Right atrium auricular region (tissue), 2 donors: ENCODE results near the gene KDM2B. TPM values are rescaled to one million over a fixed set of nuclear protein-coding genes. Genes with fewer than 3 reads are reported as not detected.

ENCODE experiments used
- DNase-seq: peaks from one replicate; pipeline ENCODE4 v3.0.0-alpha.2; 2019; ENCODE audit warnings: low spot score
- H3K27ac ChIP-seq, 2 donors: fragments of 200-600 bp; sonication (generic); 1 replicate in 1 of 2; 2 replicates in 1 of 2; pipeline ENCODE4 v1.5.1; 2016 to 2019
- H3K27me3 ChIP-seq, 2 donors: fragments of 200-600 bp; sonication (generic); one replicate each; pipeline versions ENCODE4 v1.5.1 to v1.6.0; 2017 to 2019
- H3K36me3 ChIP-seq: fragments of 200-600 bp; sonication (generic); one replicate; pipeline ENCODE4 v1.5.1; 2016
- H3K4me1 ChIP-seq, 2 donors: fragments of 200-600 bp; sonication (generic); one replicate each; pipeline versions ENCODE4 v1.5.1 to v1.6.0; 2017 to 2019
- H3K4me3 ChIP-seq, 2 donors: fragments of 200-600 bp; sonication (generic); 1 replicate in 1 of 2; 2 replicates in 1 of 2; pipeline ENCODE4 v1.5.1; 2017 to 2019; ENCODE audit warnings: mild to moderate bottlenecking in 1 of 2, moderate library complexity in 1 of 2
- H3K9me3 ChIP-seq, 2 donors: fragments of 200-600 bp; sonication (generic); one replicate each; pipeline ENCODE4 v1.5.1; 2019
- CTCF ChIP-seq, 2 donors: fragments of 200-600 bp; sonication (generic); IDR thresholded peaks; one replicate each; pipeline ENCODE4 v1.5.1; 2019; ENCODE audit warnings: antibody characterized with exemption in 2 of 2
- total RNA-seq, 2 donors: library from RNA; depleted of rRNA; stranded (reverse); fragments of >200 nt; gene quantifications; one replicate each; pipeline ENCODE4 v1.1.0, GENCODE V29; 2016

The KDM2B gene
- total RNA-seq, 2 donors from 2014 or later, result 9.5 to 10.8 TPM

GRCh38 chr12:121420109-121420508 lies 160.7 kb downstream of the KDM2B start:
- TF ChIP-seq CTCF (IDR thresholded peaks at IDR 0.05), result no peak
- peaks cover 0 to 13% of the 10 kb centered on the region in 2 donors for H3K4me1 ChIP-seq
- H3K36me3 ChIP-seq, result peaks cover 50% of the 10 kb centered on the region
- H3K27me3 ChIP-seq, result no peaks in the 10 kb centered on the region
- DNase-seq, result no peak
- H3K9me3 ChIP-seq, result no peaks in the 10 kb centered on the region
- no peak overlapping the region for H3K4me3 ChIP-seq
- H3K27ac ChIP-seq, result no peak overlapping the region

- TF ChIP-seq CTCF (IDR thresholded peaks at IDR 0.05), result no peak
- Histone ChIP-seq H3K27ac (peak overlapping the region in 1 of 2 donors; percentile 24), H3K36me3 (peaks cover 52% of the 10 kb centered on the region), H3K27me3 (no peaks in the 10 kb centered on the region), H3K9me3 (no peaks in the 10 kb centered on the region), H3K4me3 (no peak overlapping the region), H3K4me1 (peaks cover 0 to 6% of the 10 kb centered on the region in 2 donors)
- no peak for DNase-seq
Measured at GRCh38 chr12:121417847-121418246, 163.0 kb downstream of the KDM2B start.

GRCh38 chr12:121413917-121414316 lies 166.9 kb downstream of the KDM2B start:
- no peak for DNase-seq
- no peak for TF ChIP-seq CTCF (IDR thresholded peaks at IDR 0.05)
- no peaks in the 10 kb centered on the region for H3K9me3 ChIP-seq
- peaks cover 0 to 6% of the 10 kb centered on the region in 2 donors for H3K4me1 ChIP-seq
- H3K27me3 ChIP-seq, result no peaks in the 10 kb centered on the region
- H3K36me3 ChIP-seq, result peaks cover 26% of the 10 kb centered on the region
- H3K4me3 ChIP-seq, result no peak overlapping the region
- H3K27ac ChIP-seq, result no peak overlapping the region

GRCh38 chr12:121405211-121405610 lies 175.6 kb downstream of the KDM2B start:
- no peak for TF ChIP-seq CTCF (IDR thresholded peaks at IDR 0.05)
- Histone ChIP-seq H3K4me1 (peaks cover 0 to 21% of the 10 kb centered on the region in 2 donors), H3K27me3 (no peaks in the 10 kb centered on the region), H3K36me3 (peaks cover 7% of the 10 kb centered on the region), H3K27ac (no peak overlapping the region), H3K9me3 (no peaks in the 10 kb centered on the region), H3K4me3 (no peak overlapping the region)
- DNase-seq, result no peak

DNA sequence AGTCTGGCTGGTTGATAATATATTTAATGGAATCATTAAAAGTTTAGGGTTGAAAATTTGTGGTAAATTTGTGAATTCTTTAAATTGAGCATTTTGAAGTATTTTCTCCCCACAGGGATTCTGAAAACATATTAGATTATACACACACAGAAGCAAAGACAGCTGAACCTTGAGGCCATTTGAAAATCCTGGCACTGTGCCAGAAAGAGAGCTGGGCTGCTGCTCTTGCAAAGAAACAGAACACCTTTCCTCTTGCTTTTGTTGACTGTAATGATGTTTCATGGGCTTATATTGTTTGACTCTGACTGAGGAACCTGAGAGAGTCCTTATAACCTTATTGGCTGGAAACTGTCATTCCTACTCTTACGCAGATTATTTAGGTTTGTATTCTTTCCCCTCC lies 176.1 kb downstream of the KDM2B start:
- no peaks in the 10 kb centered on the region for H3K27me3 ChIP-seq
- peaks cover 7% of the 10 kb centered on the region for H3K36me3 ChIP-seq
- H3K4me3 ChIP-seq, result no peak overlapping the region
- TF ChIP-seq CTCF (IDR thresholded peaks at IDR 0.05), result no peak
- H3K9me3 ChIP-seq, result no peaks in the 10 kb centered on the region
- DNase-seq, result no peak
- H3K4me1 ChIP-seq, result peaks cover 0 to 21% of the 10 kb centered on the region in 2 donors
- H3K27ac ChIP-seq, result no peak overlapping the region

DNA sequence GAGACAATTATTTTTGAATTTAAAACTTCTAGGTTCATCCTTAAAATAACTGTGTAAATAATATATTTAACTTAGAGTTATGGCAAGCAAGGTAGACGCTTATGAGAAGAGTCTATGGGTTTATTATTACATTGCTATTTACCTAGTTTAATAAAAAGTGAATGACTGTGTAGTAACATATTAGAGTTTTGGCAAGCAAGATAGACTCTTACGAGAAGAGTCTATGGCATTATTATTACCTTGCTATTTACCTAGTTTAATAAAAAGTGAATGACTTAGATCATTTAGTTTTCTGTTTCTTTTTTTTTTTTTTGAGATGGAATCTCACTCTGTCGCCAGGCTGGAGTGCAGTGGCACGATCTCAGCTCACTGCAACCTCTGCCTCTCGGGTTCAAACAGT lies 177.1 kb downstream of the KDM2B start:
- peaks cover 7% of the 10 kb centered on the region for H3K36me3 ChIP-seq
- no peak for TF ChIP-seq CTCF (IDR thresholded peaks at IDR 0.05)
- no peak overlapping the region for H3K4me3 ChIP-seq
- H3K27ac ChIP-seq, result no peak overlapping the region
- H3K4me1 ChIP-seq, result peaks cover 0 to 28% of the 10 kb centered on the region in 2 donors
- H3K9me3 ChIP-seq, result no peaks in the 10 kb centered on the region
- H3K27me3 ChIP-seq, result no peaks in the 10 kb centered on the region
- DNase-seq, result no peak
